C4-2B (cell line): ENCODE data around the gene PLCB4.

Source experiments
- ZFX ChIP-seq: fragments of 450-650 bp; IDR thresholded peaks from 2 replicates; pipeline ENCODE4 v1.6.1; 2017
- TF ChIP-seq, protein P1 (sequence below): fragments of 450-650 bp; conservative IDR thresholded peaks from 2 replicates; pipeline ENCODE4 v1.5.1; 2017; ENCODE audit warnings: mild to moderate bottlenecking

DNA sequence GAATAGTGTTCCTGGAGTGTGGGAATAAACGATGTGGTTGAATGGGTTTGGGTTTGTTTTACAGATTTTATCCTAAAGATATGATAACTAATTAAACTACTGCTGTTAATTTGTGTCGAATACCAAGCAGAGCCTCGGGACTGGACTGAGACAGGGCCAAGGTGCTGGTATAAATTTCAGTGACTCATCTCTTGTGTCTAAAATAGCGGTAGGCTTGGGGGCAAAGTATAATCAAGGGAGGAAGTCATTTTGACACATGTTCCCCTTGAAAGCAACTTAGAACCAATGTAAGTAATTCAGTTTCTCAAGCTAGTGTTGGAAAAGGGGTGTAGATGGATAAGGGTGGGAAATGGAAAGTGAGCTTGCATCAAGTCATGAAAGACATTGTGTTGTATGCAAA lies 108.4 kb downstream of the PLCB4 start:
- TF ChIP-seq, protein P1, sequence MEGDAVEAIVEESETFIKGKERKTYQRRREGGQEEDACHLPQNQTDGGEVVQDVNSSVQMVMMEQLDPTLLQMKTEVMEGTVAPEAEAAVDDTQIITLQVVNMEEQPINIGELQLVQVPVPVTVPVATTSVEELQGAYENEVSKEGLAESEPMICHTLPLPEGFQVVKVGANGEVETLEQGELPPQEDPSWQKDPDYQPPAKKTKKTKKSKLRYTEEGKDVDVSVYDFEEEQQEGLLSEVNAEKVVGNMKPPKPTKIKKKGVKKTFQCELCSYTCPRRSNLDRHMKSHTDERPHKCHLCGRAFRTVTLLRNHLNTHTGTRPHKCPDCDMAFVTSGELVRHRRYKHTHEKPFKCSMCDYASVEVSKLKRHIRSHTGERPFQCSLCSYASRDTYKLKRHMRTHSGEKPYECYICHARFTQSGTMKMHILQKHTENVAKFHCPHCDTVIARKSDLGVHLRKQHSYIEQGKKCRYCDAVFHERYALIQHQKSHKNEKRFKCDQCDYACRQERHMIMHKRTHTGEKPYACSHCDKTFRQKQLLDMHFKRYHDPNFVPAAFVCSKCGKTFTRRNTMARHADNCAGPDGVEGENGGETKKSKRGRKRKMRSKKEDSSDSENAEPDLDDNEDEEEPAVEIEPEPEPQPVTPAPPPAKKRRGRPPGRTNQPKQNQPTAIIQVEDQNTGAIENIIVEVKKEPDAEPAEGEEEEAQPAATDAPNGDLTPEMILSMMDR: no peak
- TF ChIP-seq ZFX: no peak
